Common myeloid progenitor, CD34-positive (primary cell): Measurements from ENCODE around the gene PROZ.
A peak's percentile ranks its signal among the peaks of the same experiment; 100 is the strongest.

Experiments used
- CTCF ChIA-PET: fragments of 350-600 bp; sonication (Branson Sonifier 250); formaldehyde crosslinking; loops from one replicate; lab custom pipeline; 2021; ENCODE audit warnings: antibody characterized with exemption; lab: Charles Lee
- POLR2A ChIA-PET: fragments of 350-600 bp; sonication (Branson Sonifier 250); formaldehyde crosslinking; loops from one replicate; lab custom pipeline; 2021; ENCODE audit warnings: antibody characterized with exemption; lab: Charles Lee
- DNase-seq, 3 donors: peaks; one replicate each; pipeline versions ENCODE4 v3.0.0 to v3.0.0-alpha.2; 2013
- H3K27ac ChIP-seq, 2 experiments: 1 replicate in 1 of 2; 2 replicates in 1 of 2; pipeline ENCODE4 v1.7.0; 2013; ENCODE audit warnings: inconsistent platforms in 2 of 2, low read length in 2 of 2, mild to moderate bottlenecking in 2 of 2, low read depth in 1 of 2, moderate library complexity in 1 of 2; ENCODE audit not compliant: severe bottlenecking in 2 of 2, insufficient read depth in 1 of 2, poor library complexity in 1 of 2
- H3K27me3 ChIP-seq, 5 experiments: replicated peaks in 2 of 5; 1 replicate in 3 of 5; 2 replicates in 2 of 5; pipeline versions ENCODE4 v1.6.1 to v1.7.0; 2013; ENCODE audit warnings: low read length in 4 of 5, mild to moderate bottlenecking in 2 of 5, moderate library complexity in 2 of 5, inconsistent platforms in 1 of 5; ENCODE audit not compliant: insufficient read depth in 5 of 5, control insufficient read depth in 4 of 5
- H3K36me3 ChIP-seq, 4 experiments: 1 replicate in 2 of 4; 2 replicates in 2 of 4; pipeline versions ENCODE4 v1.6.1 to v1.7.0; 2013; ENCODE audit warnings: low read length in 3 of 4, control low read depth in 1 of 4, mild to moderate bottlenecking in 1 of 4; ENCODE audit not compliant: control insufficient read depth in 4 of 4, insufficient read depth in 4 of 4
- H3K4me1 ChIP-seq, 4 experiments: 1 replicate in 3 of 4; 2 replicates in 1 of 4; pipeline versions ENCODE4 v1.6.1 to v1.7.1; 2013; ENCODE audit warnings: low read length in 3 of 4, mild to moderate bottlenecking in 3 of 4, control low read depth in 1 of 4, inconsistent platforms in 1 of 4, moderate library complexity in 1 of 4; ENCODE audit not compliant: control insufficient read depth in 4 of 4, insufficient read depth in 4 of 4; ENCODE audit errors: control extremely low read depth in 1 of 4
- H3K4me3 ChIP-seq, 7 experiments: 1 replicate in 4 of 7; 2 replicates in 3 of 7; pipeline versions ENCODE4 v1.5.1 to v1.7.0; 2013; ENCODE audit warnings: mild to moderate bottlenecking in 7 of 7, low read length in 6 of 7, moderate library complexity in 6 of 7, inconsistent platforms in 2 of 7, low read depth in 2 of 7, control low read depth in 1 of 7; ENCODE audit not compliant: insufficient read depth in 4 of 7, control insufficient read depth in 1 of 7; ENCODE audit errors: extremely low read depth in 1 of 7
- H3K9me3 ChIP-seq, 5 experiments: 1 replicate in 4 of 5; 2 replicates in 1 of 5; pipeline versions ENCODE4 v1.6.1 to v1.7.1; 2013; ENCODE audit warnings: low read length in 4 of 5, mild to moderate bottlenecking in 2 of 5, inconsistent platforms in 1 of 5, low read depth in 1 of 5, moderate library complexity in 1 of 5; ENCODE audit not compliant: control insufficient read depth in 4 of 5, insufficient read depth in 2 of 5; ENCODE audit errors: control extremely low read depth in 1 of 5
- whole genome bisulfite sequencing: methylation state at CpG from one replicate; pipeline ENCODE4 v1.1.5; 2013; ENCODE audit not compliant: insufficient coverage; 5-methylcytosine and 5-hydroxymethylcytosine counted together

The PROZ gene

GRCh38 chr13:113112893-113113845, 45.3 kb upstream of the PROZ start:
- H3K36me3 ChIP-seq, result no peaks in the 10 kb centered on the region
- 20% methylated on average over 8 of the region's 9 CpGs for WGBS
- H3K4me1 ChIP-seq, result peaks cover 0 to 24% (median 22%) of the 10 kb centered on the region in 4 experiments
- no peak overlapping the region for H3K4me3 ChIP-seq
- CTCF ChIA-PET, result interaction anchor here (1.1 to 1.2 kb wide), 3 partner anchors 9 to 78 kb away, joined by 3 to 5 read pairs (median 4); no protein-coding TSS in a partner anchor
- POLR2A ChIA-PET, result no interaction called here
- H3K27ac ChIP-seq, result no peak overlapping the region
- peak; percentile 31 to 56 (median 53) for DNase-seq
- peaks cover 0 to 30% (median 10%) of the 10 kb centered on the region in 5 experiments for H3K27me3 ChIP-seq
- H3K9me3 ChIP-seq, result peaks cover 0 to 11% (median 6%) of the 10 kb centered on the region in 5 experiments

GRCh38 chr13:113113846-113114271, 44.6 kb upstream of the PROZ start:
- DNase-seq, result no peak
- ChIA-PET POLR2A (no interaction called here), CTCF (interaction anchor here (1.1 to 1.5 kb wide), 4 partner anchors 10 to 82 kb away, joined by 3 to 5 read pairs (median 4); no protein-coding TSS in a partner anchor)
- H3K36me3 ChIP-seq, result no peaks in the 10 kb centered on the region
- peaks cover 0 to 30% (median 10%) of the 10 kb centered on the region in 5 experiments for H3K27me3 ChIP-seq
- H3K4me1 ChIP-seq, result peaks cover 0 to 24% (median 22%) of the 10 kb centered on the region in 4 experiments
- WGBS, result 100% methylated on average over 8 of the region's 8 CpGs
- H3K9me3 ChIP-seq, result peaks cover 0 to 9% (median 6%) of the 10 kb centered on the region in 5 experiments
- no peak overlapping the region for H3K4me3 ChIP-seq
- H3K27ac ChIP-seq, result no peak overlapping the region

GRCh38 chr13:113114511-113115362, 43.7 kb upstream of the PROZ start:
- 97% methylated on average over 16 of the region's 17 CpGs for WGBS
- Histone ChIP-seq H3K9me3 (peaks cover 0 to 1% (median under 1%) of the 10 kb centered on the region in 5 experiments), H3K36me3 (no peaks in the 10 kb centered on the region), H3K4me3 (no peak overlapping the region), H3K27ac (no peak overlapping the region), H3K27me3 (peaks cover 0 to 22% (median 9%) of the 10 kb centered on the region in 5 experiments), H3K4me1 (peaks cover 0 to 24% (median 22%) of the 10 kb centered on the region in 4 experiments)
- DNase-seq, result no peak
- POLR2A ChIA-PET, result no interaction called here
- CTCF ChIA-PET, result interaction anchor here (1.1 to 1.5 kb wide), 5 partner anchors 11 to 83 kb away, joined by 3 to 5 read pairs (median 4); no protein-coding TSS in a partner anchor

- Histone ChIP-seq H3K4me3 (no peak overlapping the region), H3K4me1 (peaks cover 0 to 18% (median 14%) of the 10 kb centered on the region in 4 experiments), H3K9me3 (no peaks in the 10 kb centered on the region), H3K27ac (no peak overlapping the region), H3K27me3 (peaks cover 0 to 13% (median 5%) of the 10 kb centered on the region in 5 experiments), H3K36me3 (no peaks in the 10 kb centered on the region)
- 97% methylated on average over 21 of the region's 21 CpGs for WGBS
- ChIA-PET POLR2A (no interaction called here), CTCF (interaction anchor here (1.1 to 1.5 kb wide), 2 partner anchors 29 to 84 kb away, joined by 3 to 4 read pairs; no protein-coding TSS in a partner anchor)
- DNase-seq, result no peak
These were observed 42.9 kb upstream of the PROZ start for GRCh38 chr13:113115363-113116205.

GRCh38 chr13:113116206-113116800, 42.1 kb upstream of the PROZ start:
- no peaks in the 10 kb centered on the region for H3K36me3 ChIP-seq
- 99% methylated on average over 9 of the region's 10 CpGs for WGBS
- H3K27me3 ChIP-seq, result peaks cover 0 to 7% (median 0%) of the 10 kb centered on the region in 5 experiments
- ChIA-PET CTCF (no interaction called here), POLR2A (no interaction called here)
- H3K27ac ChIP-seq, result no peak overlapping the region
- no peak for DNase-seq
- no peak overlapping the region for H3K4me3 ChIP-seq
- H3K4me1 ChIP-seq, result peaks cover 0 to 13% (median 10%) of the 10 kb centered on the region in 4 experiments
- no peaks in the 10 kb centered on the region for H3K9me3 ChIP-seq

GRCh38 chr13:113116871-113117271, 41.6 kb upstream of the PROZ start:
- H3K36me3 ChIP-seq, result no peaks in the 10 kb centered on the region
- no peak for DNase-seq
- H3K27me3 ChIP-seq, result peaks cover 0 to 4% (median 0%) of the 10 kb centered on the region in 5 experiments
- H3K27ac ChIP-seq, result no peak overlapping the region
- H3K4me1 ChIP-seq, result peaks cover 0 to 13% (median 10%) of the 10 kb centered on the region in 4 experiments
- CTCF ChIA-PET, result no interaction called here
- H3K4me3 ChIP-seq, result no peak overlapping the region
- no peaks in the 10 kb centered on the region for H3K9me3 ChIP-seq
- POLR2A ChIA-PET, result no interaction called here
- WGBS, result 95% methylated on average over 8 of the region's 10 CpGs
